ENCODE data around the gene KDM3B.

GRCh38 chr5:138467711-138468132, 115.2 kb downstream of the KDM3B start:
- TF ChIP-seq ZZZ3 (IDR thresholded peaks at IDR 0.05) (no peak), CTCF (IDR thresholded peaks at IDR 0.05 in 2 of 3, conservative IDR thresholded peaks at IDR 0.05 in 1 of 3; ENCODE audit: insufficient read depth in 2 of 3, low read depth in 1 of 3, low read length in 3 of 3) (no peak), NBN (IDR thresholded peaks at IDR 0.05; ENCODE audit: low read depth) (no peak), POLR2AphosphoS5 (IDR thresholded peaks at IDR 0.05; ENCODE audit: control insufficient read depth, insufficient read depth, low read depth, low read length) (no peak; the same call in 1 of the 2 replicates), GATA2 (CRISPR knock-in tag; IDR thresholded peaks at IDR 0.05) (no peak)
